GM12874 (cell line): ENCODE data around the gene MPP3.

ENCODE experiments used
- CTCF ChIP-seq: IDR thresholded peaks from 2 replicates; pipeline ENCODE4 v1.5.1; 2011; ENCODE audit warnings: low read depth, mild to moderate bottlenecking, control low read depth, low read length, moderate library complexity; ENCODE audit not compliant: insufficient read depth

Gene MPP3

GRCh38 chr17:43868226-43868994 lies 35.5 kb upstream of the MPP3 start:
- TF ChIP-seq CTCF: no peak

- TF ChIP-seq CTCF: no peak
Observed at GRCh38 chr17:43864161-43864984, 31.4 kb upstream of the MPP3 start.

GRCh38 chr17:43861960-43862359 lies 29.0 kb upstream of the MPP3 start:
- TF ChIP-seq CTCF: no peak

GRCh38 chr17:43860927-43861622 lies 28.1 kb upstream of the MPP3 start:
- no peak for TF ChIP-seq CTCF

- no peak for TF ChIP-seq CTCF
Observed at GRCh38 chr17:43860077-43860725, 27.3 kb upstream of the MPP3 start.

- TF ChIP-seq CTCF: no peak
Observed at GRCh38 chr17:43857957-43858600, 25.1 kb upstream of the MPP3 start.
